ENCODE measurements around the gene SLC4A1AP.
"Not testable (repeated sequence)": the region's sequence is repeated elsewhere in the genome, so short reads cannot be mapped to it uniquely, and the experiment has no call there.

Gene SLC4A1AP

DNA sequence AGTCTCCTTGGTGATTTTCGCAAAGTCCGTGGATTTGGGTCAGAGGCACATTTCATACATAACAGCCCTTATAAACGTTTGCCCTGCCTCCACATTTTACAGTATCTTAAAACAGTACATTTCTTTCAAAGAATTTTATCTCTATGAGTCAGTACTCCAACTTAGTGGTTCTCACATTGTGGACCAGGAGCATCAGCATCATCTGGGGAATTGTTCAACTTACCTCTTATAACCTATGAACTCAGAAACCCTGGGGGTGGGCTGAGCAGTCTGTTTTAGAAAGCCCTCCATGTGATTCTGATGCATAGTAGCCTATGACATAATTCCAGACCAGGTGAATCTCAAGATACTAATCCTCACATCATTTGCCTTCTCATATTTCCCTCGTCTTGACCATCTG is 12.6 kb upstream of the SLC4A1AP start:
- DNase-seq (ENCODE audit: low read depth, low spot score), result no peak

DNA sequence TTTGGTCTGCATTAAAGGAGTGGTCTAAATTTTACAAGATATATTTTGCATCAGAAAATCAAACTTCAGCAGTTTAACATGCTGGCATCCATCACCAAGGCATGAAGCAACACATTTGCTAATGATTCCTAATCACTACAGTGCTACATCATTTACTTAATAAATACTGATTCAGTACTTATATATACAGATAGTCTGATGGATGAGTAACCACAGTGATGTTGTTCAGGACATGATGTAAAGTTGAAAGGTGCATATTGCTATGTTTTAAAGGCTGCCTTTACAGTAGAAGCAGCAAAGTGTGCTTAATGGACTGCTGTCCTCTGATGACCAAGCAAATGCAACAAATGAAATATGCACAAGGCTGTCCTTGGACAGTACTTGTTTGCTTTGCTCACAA is 11.3 kb upstream of the SLC4A1AP start:
- DNase-seq (ENCODE audit: low read depth, low spot score), result no peak

DNA sequence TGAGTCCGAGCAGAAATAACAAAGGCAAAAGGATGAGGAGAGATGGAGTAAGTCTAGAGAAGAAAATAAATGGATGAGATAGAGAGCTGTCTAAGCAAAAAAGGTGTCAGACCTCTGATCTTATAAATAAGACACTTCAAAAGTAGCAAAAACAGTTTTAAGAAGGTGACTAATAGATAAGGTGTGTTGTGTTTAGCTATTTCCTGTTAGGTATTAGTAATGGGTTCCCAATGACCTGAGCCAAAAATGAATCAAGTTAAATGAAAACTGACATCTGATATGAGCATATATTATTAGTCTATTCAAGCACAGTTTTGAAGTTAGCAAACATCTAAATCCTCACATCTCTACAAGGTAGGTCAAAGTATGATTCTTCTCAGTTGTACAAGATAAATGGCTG is 10.9 kb upstream of the SLC4A1AP start:
- DNase-seq (ENCODE audit: low read depth, low spot score), result no peak

DNA sequence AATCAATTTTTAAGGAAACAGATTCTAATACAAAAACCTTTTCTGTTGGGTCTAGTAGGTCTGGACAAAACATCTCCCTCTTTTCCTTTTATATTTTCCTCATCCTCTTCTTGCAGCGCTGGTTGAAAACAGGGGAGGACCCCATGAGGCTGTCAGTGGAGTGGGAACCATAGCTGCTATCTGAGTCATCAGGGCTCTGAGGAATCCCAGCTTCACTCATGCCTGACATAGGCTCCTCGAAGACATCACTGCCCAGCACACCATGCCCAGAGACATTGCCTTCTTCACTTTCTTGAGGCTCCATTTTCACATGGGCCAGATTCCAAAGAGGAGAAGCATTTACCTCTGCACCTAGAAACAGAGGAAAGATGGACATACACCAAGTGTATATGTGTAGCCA is 10.3 kb upstream of the SLC4A1AP start:
- DNase-seq (ENCODE audit: low read depth, low spot score), result no peak

DNA sequence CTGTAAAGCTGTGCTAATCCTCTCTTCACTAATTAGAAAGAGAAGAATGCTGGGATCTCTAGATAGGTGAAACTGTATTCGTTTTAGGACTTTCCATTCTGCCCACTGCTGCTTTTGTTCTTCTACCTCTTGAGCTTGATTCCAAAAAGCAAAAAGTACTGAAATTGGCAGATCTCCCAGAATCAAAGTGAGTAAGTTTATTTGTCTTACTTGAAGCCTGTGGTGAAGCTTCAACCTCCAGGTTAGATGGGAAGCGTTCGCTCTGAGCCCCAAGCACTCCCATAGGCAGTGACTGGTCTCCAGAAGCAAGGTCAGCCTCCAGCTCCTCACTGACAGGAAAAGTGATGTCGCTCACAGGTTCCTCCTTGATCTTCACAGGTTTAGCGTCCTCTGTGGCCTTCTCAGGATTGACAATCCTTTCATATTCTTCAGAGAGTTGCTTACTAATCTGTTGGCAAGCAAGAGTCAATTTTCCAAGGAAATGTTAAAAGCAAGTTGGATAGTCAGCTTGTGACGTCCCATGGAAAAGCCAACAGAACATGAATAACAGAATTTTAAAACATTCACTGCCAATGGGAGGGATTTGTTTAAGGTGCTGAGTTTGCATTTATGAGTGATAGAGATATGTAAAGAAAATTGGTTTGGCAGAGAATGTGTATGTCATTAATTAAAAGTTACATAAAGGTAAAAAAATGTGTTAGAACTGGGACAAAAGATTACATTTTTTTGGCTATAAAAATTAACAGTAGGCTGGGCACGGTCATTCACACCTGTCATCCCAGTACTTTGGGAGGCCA is 8.3 kb upstream of the SLC4A1AP start:
- no peak for DNase-seq (ENCODE audit: low read depth, low spot score)

DNA sequence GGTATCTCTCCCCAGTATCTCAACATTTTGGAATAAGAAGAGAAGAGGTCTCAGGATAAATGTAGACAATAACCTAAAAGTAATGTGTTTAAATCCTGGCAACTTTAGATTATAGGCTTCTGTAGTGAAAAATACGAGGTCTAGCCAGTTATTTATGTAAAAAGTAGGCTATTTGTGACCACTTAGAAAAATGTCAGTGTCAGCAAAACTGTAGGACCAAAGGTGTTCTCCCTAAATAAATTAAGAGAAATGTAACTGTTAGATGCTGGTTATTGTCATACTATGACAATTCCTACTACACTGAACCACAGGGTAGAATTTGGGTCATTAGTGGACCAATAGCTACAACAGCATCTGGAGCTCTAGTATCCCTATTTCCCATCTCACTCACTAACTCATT is 2.3 kb upstream of the SLC4A1AP start:
- no peak for DNase-seq (ENCODE audit: low read depth, low spot score)

DNA sequence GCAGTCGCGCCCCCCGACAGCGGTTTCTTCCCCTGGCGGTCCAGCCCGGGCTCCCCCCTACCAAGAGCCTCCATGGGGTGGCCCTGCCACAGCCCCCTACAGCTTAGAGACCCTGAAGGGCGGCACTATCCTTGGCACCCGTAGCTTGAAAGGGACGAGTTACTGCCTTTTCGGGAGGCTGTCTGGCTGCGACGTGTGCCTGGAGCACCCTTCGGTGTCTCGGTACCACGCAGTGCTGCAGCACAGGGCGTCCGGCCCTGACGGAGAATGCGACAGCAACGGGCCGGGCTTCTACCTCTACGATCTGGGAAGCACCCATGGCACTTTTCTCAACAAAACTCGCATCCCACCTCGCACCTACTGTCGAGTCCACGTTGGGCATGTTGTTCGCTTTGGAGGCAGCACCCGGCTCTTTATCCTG is 475 bp downstream of the SLC4A1AP start:
- DNase-seq (ENCODE audit: low read depth, low spot score), result no peak

DNA sequence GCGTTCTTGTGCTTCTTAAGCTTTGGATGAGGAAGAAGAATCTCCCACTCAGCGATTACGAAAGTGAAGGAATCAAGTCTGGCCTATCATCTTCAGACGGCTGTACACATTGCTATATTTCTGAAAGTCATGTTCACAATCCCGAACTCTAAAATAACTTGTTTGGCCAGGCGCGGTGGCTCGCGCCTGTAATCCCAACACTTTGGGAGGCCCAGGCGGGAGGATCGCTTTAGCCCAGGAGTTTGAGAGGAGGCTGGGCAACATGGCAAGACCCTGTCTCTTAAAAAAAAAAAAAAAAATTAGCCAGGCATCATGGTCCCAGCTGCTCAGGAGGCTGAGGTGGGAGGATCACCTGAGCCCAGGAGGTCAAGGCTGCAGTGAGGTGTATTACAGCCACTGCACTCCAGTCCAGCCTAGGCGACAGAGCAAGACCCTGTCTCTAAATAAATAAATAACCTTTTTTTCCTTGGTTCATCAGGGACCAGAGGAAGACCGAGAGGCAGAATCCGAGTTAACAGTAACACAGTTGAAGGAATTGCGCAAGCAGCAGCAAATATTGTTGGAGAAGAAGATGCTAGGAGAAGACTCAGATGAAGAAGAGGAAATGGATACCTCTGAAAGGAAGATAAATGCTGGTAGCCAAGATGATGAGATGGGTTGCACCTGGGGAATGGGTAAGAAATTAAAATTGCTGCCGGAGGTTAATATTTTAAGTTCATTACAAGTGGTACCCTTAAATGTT is 1.1 kb downstream of the SLC4A1AP start:
- no peak for DNase-seq (ENCODE audit: low read depth, low spot score)

DNA sequence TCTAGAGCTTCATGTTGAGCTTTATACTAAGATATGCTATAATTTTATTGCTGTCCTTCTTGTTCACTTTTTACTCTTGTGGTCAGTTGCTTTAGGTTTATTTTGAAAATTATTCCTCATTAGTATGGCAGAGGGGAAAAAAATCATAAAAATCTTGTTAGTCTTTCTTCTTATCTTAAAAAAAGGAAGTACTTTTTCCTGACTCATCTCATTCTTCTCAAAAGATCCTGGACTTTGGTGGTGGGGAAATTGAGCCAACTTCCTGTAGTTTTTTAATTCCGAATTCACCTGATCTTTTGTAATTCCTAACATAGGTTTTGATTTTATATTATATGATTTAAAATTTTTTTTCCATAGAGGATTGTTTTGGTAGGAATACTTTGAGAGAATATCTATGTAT is 3.8 kb downstream of the SLC4A1AP start:
- no peak for DNase-seq (ENCODE audit: low read depth, low spot score)

DNA sequence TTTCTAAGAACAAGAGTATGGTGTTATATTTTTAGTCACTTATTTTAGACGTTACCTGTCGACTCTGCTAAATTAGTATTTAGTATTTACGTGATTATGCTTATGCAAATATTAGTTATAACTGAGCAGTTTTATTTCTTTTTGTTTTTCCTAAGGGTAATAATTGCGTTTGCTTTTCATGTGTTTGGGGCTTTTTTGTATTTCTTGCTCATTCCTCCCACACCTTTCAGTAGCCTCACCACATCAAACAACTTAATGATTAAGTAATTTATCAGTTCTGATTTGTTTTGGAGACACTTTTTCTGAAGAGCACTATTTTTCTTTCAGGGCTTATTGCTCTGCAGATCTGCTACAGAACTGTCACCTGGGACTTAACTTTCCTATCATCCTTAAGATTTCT is 7.5 kb downstream of the SLC4A1AP start:
- DNase-seq (ENCODE audit: low read depth, low spot score), result no peak

DNA sequence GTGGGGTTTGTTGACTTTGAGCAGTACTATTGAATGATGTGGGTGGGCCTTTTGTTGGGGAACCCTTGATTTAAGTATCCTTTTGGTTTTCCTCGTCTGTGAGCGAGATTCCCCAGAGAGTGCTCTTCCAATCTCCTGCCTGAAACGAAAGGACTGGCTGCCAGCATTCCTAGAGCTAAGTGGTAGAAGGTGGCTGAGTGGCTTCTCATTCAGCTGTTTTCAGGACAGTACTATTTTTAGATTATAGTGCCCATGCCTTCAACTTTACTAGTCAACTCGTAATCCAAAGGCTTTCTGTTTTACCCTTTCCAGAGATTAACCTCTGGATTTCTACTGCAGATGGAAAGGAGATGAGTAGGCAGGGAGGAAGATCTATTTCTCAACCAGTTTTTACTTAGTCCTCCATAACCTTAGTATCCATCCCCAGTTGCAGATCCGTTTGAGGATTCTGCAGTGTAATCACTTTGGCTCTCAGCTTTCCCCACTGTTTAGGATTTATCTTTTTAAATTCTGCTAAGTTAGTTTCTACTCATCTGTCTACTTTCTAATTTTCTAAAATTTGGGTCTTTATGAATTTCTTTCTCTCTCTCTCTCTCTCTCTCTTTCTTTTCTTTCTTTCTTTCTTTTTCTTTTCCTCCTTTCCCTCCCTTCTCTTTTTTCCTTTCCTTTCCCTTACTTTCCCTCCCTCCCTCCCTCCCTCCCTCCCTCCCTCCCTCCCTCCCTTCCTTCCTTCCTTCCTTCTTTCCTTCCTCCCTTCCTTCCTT is 9.2 kb downstream of the SLC4A1AP start:
- no peak for DNase-seq (ENCODE audit: low read depth, low spot score)

DNA sequence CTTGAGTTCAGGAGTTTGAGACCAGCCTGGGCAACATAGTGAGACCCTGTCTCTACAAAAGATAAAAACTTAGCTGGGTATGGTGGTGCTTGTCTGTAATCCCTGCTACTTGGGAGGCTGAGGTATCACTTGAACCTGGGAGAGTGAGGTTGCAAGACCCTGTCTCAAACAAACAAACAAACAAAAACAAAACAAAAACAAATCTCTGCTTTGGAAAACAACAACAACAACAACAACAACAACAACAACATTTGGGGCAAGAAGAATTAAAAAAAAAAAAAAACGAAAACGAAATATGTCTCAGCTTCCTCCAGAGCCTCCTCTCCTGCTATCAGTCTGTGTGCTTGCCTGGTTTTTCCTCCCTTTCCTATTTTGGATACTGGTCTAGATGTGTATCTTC is 16.9 kb downstream of the SLC4A1AP start:
- DNase-seq (ENCODE audit: low read depth, low spot score), result no peak

DNA sequence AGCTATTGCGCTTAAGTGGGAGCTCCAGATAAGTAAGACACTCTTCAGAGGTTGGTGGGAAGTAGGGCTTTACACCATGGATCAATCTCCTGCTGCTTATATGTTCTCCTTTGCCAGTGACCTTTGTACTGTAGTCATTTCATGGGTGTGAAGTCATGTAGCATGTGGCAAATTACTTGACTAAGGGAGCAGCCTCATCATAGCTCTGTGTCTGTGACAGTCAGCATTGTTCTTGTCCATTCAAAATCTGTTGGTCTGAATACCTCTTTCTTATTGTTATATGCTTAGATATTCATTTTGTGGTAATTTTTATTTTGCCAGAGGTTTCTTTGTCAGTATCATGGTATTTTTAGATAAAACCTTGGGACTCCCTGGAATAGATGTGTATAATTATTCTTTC is 18.2 kb downstream of the SLC4A1AP start:
- DNase-seq (ENCODE audit: low read depth, low spot score), result no peak

DNA sequence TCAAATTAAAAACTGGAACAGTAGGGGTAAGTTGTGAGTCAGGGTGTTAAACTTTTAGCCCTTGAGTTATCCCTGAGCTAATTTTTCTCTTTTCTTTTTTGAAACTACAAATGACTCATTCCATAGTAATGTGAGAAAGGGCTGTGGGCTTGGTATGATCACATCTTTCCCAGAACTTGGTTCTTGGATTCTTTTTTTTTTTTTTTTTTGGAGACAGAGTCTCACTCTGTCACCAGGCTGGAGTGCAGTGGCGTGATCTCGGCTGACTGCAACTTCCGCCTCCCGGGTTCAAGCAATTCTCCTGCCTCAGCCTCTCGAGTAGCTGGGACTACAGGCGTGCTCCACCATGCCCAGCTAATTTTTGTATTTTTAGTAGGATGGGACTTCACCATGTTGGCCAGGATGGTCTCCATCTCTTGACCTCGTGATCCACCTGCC is 18.7 kb downstream of the SLC4A1AP start:
- DNase-seq (ENCODE audit: low read depth, low spot score), result not testable (repeated sequence)

DNA sequence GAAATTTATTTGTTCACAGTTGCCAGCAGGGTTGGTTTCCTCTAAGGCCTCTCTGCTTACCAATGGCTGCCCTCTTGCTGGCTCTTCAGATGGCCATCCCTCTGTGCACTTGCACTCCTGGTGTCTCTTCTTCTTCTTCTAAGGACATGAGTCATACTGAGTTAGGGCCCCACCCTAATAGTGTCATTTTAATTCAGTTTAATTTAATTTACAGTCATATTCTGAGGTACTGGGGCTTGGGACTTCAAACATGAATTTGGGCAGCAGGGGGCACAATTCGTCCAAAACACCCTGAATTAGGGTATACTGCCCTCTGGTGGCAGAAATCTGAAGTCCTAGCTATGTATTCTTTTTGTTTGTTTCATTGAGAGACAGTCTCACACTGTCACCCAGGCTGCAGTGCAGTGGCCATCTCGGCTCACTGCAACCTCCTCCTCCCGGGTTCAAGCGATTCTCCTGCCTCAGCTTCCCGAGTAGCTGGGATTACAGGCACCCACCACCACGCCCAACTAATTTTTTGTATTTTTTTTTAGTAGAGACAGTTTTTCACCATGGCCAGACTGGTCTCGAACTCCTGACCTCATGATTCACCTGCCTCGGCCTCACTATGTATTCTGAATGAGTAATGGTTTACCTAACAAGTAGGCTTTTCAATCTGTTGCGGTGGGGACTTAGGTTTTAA is 19.8 kb downstream of the SLC4A1AP start:
- DNase-seq (ENCODE audit: low read depth, low spot score), result peak; percentile 89

DNA sequence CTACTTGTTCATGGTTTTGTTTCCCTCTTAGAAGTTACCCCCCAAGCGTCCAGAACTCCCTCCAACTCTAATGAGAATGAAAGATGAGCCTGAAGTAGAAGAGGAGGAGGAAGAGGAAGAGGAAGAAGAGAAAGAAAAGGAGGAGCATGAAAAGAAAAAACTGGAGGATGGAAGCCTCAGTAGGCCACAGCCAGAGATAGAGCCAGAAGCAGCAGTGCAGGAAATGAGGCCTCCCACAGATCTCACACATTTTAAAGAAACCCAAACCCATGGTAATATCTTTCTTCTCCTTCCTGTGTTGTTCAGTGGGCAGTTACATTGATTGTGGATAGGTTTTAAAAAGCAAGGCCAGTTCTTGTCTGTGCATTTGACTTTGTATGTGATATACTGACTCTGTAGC is 21.3 kb downstream of the SLC4A1AP start:
- not testable (repeated sequence) for DNase-seq (ENCODE audit: low read depth, low spot score)

DNA sequence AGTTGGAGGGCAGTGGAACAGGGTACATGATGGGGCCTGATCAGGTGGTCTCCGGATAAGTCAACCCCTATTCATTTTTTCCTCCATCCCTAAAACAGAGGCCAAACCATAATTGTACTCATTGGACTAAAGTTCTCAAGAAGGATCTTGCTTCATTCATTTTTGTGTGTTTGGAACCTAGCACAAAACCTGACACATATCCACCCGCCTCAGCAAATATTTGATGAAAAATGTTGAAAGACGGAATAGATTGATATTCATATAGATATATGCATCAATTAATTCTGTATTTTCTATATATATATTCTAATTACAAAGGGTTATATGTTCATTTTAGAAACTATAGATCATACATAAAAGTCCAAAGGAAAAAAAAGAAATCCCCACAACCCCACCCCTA is 21.9 kb downstream of the SLC4A1AP start:
- DNase-seq (ENCODE audit: low read depth, low spot score), result no peak

DNA sequence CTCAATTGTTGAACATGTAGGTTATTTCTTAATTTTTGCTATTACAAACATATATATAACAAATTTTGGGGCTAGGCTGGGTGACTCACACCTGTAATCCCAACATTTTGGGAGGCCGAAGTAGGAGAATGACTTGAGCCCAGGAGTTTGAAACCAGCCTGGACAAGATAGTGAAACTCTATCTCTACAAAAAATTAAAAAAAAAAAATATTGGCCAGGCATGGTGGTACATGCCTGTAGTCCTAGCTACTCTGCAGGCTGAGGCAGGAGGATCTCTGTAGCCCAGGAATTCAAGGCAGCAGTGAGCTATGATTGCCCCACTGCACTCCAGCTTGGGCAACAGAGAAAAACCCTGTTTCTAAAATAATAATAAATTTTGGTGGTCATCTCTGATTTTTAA is 23.5 kb downstream of the SLC4A1AP start:
- DNase-seq (ENCODE audit: low read depth, low spot score), result no peak

DNA sequence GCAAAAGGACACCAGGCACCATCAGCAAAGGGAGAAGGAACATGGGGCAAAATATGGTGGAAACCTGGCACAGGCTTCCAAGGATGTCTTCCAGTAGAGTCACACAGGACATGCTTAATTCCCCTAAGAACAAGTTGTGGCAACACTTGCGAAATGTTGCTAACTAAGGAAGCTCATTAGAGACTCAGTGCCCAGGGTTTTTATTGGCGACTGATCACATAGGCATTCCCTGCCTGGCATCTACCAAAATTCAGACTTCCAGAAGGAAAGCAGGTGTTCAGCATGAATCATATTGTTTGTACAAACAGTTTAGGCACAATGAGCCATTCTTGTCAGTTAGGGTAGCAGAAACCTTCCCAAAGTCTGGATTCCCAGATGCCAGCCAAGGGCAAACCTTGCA is 25.7 kb downstream of the SLC4A1AP start:
- DNase-seq (ENCODE audit: low read depth, low spot score), result no peak

DNA sequence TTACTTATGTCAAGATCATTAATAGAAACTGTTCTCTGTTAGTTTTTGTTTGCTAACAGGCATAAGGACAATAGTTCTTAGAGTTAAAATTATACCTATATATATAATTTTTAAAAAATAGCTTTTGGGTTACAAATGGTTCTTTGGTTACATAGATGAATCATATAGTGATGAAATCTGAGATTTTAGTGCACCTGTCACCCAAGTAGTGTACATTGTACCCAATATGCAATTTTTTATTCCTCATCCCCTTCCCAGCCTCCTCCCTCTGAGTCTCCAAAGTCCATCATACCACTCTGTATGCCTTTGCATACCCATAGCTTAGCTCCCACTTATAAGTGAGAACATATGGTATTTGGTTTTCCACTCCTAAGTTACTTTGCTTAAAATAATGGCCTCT is 26.4 kb downstream of the SLC4A1AP start:
- DNase-seq (ENCODE audit: low read depth, low spot score), result no peak

DNA sequence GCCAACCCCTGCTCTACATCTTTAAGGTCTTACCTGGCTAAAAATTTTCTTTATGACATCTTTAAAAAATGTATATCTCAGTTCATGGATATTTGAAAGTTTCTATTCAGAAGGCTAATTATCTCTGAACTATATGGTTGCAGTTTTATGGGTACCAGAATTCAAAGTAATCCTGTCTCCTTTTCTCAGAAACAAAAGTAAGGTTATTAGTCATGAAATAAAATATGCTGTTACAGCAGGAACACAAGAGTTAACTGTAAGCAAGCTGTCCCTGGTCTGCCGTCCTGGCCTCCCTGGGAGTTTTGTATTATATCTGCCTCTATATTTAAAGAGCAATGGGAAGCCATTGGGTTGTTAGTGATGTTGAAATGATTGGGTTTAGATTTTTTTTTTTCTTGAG is 34.0 kb downstream of the SLC4A1AP start:
- no peak for DNase-seq (ENCODE audit: low read depth, low spot score)

DNA sequence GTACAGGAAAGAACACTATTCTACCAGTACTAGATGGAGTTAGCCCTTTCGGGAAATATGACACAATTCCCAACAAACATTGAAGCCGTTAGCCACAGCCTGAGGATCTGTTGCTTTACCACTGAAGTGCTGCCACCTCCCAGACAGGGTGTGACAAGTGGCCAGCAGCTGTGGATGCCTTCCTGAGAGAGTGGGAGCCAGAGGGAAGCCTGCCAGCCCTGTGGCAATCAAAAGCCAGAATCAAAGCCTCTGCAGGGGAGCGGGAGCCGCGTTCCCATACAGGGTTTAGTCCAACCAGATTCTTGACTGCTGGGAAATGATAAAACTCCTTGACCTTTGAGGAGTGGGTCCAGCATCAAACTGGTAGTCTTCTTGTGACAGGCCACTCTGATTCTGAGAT is 38.0 kb downstream of the SLC4A1AP start:
- DNase-seq (ENCODE audit: low read depth, low spot score), result no peak

Data from activated naive CD8-positive, alpha-beta T cell treated with anti-CD3 and anti-CD28 coated beads, Interleukin-2, amount 50 U/mL, for 16 hours (primary cell).